ENCODE data around the gene KLHL17.
A peak's percentile ranks its signal among the peaks of the same experiment; 100 is the strongest.
"Not testable (repeated sequence)": the region's sequence is repeated elsewhere in the genome, so short reads cannot be mapped to it uniquely, and the experiment has no call there.

The KLHL17 gene

GRCh38 chr1:937521-937920 lies 22.9 kb upstream of the KLHL17 start:
- no peak for DNase-seq

GRCh38 chr1:938088-938683 lies 22.2 kb upstream of the KLHL17 start:
- DNase-seq: no peak

- no peak for DNase-seq
These were observed 21.5 kb upstream of the KLHL17 start for GRCh38 chr1:938711-939489.

- no peak for DNase-seq
These were observed 20.8 kb upstream of the KLHL17 start for GRCh38 chr1:939511-940106.

- DNase-seq: peak; percentile 70
These were observed 20.0 kb upstream of the KLHL17 start for GRCh38 chr1:940107-941014.

GRCh38 chr1:941015-941587 lies 19.3 kb upstream of the KLHL17 start:
- no peak for DNase-seq

GRCh38 chr1:941588-942383 lies 18.6 kb upstream of the KLHL17 start:
- peak; percentile 76 for DNase-seq

- DNase-seq: no peak
These were observed 18.0 kb upstream of the KLHL17 start for GRCh38 chr1:942411-942821.

- DNase-seq: no peak
These were observed 17.4 kb upstream of the KLHL17 start for GRCh38 chr1:942864-943533.

- no peak for DNase-seq
These were observed 16.6 kb upstream of the KLHL17 start for GRCh38 chr1:943545-944340.

GRCh38 chr1:944341-945325 lies 15.8 kb upstream of the KLHL17 start:
- peak; percentile 95 for DNase-seq

- DNase-seq: no peak
These were observed 14.5 kb upstream of the KLHL17 start for GRCh38 chr1:945688-946556.

GRCh38 chr1:946811-947210 lies 13.6 kb upstream of the KLHL17 start:
- DNase-seq: not testable (repeated sequence)

GRCh38 chr1:947958-948357 lies 12.4 kb upstream of the KLHL17 start:
- no peak for DNase-seq

- no peak for DNase-seq
These were observed 10.1 kb upstream of the KLHL17 start for GRCh38 chr1:950268-950667.

- DNase-seq: no peak
These were observed 9.5 kb upstream of the KLHL17 start for GRCh38 chr1:950881-951280.

GRCh38 chr1:951364-951763 lies 9.0 kb upstream of the KLHL17 start:
- no peak for DNase-seq

- no peak for DNase-seq
These were observed 8.2 kb upstream of the KLHL17 start for GRCh38 chr1:952201-952600.

Data from DMS 273 treated with DMSO at 0.1 percent for 48 hours (cell line).